Measurements from ENCODE around the gene EPHA6. TPM values are rescaled to one million over a fixed set of nuclear protein-coding genes. Genes with fewer than 3 reads are reported as not detected.

The EPHA6 gene
- total RNA-seq, 1 experiment from 2014 or later, result 0.61 TPM

DNA sequence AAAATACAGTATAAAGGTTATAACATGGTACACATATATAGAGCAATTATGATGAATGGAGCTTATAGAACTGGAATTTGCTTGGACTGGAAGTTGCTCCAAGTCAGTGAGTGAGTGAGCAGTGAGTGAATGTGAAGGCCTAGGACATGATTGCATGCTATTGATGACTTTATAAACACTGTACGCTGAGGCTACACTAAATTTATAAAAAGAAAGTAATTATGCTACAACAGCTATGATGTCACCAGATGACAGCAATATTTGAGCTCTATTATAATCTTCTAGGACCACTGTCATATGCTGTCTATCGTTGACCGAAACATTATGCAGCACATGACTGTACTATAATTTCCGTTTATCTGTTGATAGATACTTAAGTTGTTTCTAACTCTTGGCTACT, 463.3 kb downstream of the EPHA6 start:
- no peak overlapping the region for H3K27ac ChIP-seq (ENCODE audit: insufficient read length, low read depth, low read length)
- no peak overlapping the region for H2BK5ac ChIP-seq (ENCODE audit: insufficient read length, low read length)
- H3K4me1 Mint-ChIP-seq, result peaks cover 19 to 37% of the 10 kb centered on the region in 2 experiments
- no peak for DNase-seq
- no peaks in the 10 kb centered on the region for H4K20me1 ChIP-seq (ENCODE audit: control insufficient read depth, insufficient read depth, insufficient read length)
- H2AK5ac ChIP-seq (ENCODE audit: insufficient read length, low read length), result no peak overlapping the region
- H3K4me3 Mint-ChIP-seq, result no peak overlapping the region
- peaks cover 0 to 4% of the 10 kb centered on the region in 2 experiments; a peak in 2 of 5 replicates for H3K9me3 Mint-ChIP-seq
- no peaks in the 10 kb centered on the region for H3K9me3 ChIP-seq (ENCODE audit: control insufficient read depth, low read depth, low read length)
- H3K23me2 ChIP-seq (ENCODE audit: insufficient read length, low read depth, low read length, poor library complexity, severe bottlenecking), result no peaks in the 10 kb centered on the region
- H4K8ac ChIP-seq (replicated peaks; ENCODE audit: insufficient read length, low read depth, low read length), result no peak overlapping the region
- H3K9ac ChIP-seq (ENCODE audit: extremely low read depth, insufficient read length, low read length), result no peak overlapping the region
- peaks cover 0 to 8% (median 4%) of the 10 kb centered on the region in 3 experiments; a peak in 4 of 7 replicates for H3K36me3 Mint-ChIP-seq (ENCODE audit: insufficient read depth in 1 of 3, low read depth in 3 of 3)
- TF ChIP-seq, protein P1, sequence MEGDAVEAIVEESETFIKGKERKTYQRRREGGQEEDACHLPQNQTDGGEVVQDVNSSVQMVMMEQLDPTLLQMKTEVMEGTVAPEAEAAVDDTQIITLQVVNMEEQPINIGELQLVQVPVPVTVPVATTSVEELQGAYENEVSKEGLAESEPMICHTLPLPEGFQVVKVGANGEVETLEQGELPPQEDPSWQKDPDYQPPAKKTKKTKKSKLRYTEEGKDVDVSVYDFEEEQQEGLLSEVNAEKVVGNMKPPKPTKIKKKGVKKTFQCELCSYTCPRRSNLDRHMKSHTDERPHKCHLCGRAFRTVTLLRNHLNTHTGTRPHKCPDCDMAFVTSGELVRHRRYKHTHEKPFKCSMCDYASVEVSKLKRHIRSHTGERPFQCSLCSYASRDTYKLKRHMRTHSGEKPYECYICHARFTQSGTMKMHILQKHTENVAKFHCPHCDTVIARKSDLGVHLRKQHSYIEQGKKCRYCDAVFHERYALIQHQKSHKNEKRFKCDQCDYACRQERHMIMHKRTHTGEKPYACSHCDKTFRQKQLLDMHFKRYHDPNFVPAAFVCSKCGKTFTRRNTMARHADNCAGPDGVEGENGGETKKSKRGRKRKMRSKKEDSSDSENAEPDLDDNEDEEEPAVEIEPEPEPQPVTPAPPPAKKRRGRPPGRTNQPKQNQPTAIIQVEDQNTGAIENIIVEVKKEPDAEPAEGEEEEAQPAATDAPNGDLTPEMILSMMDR (conservative IDR thresholded peaks at IDR 0.05), result no peak
- no peak overlapping the region for H3K27ac Mint-ChIP-seq
- H2BK12ac ChIP-seq (ENCODE audit: insufficient read length, low read depth, low read length), result no peak overlapping the region
- H2AFZ ChIP-seq (ENCODE audit: low read length), result no peak overlapping the region
- no peak overlapping the region for H3K14ac ChIP-seq (ENCODE audit: insufficient read depth, low read length)
- no peak overlapping the region for H3K56ac ChIP-seq (ENCODE audit: insufficient read length, low read depth, low read length)
- no peak overlapping the region for H4K91ac ChIP-seq (ENCODE audit: insufficient read length, low read depth, low read length)
- no peak overlapping the region for H3K23ac ChIP-seq (ENCODE audit: insufficient read length, low read depth, low read length)
- H4K5ac ChIP-seq (ENCODE audit: insufficient read length, low read depth, low read length), result no peak overlapping the region
- no peak overlapping the region for H3T11ph ChIP-seq (ENCODE audit: low read length)
- no peak overlapping the region for H2BK20ac ChIP-seq (ENCODE audit: low read depth, low read length, poor library complexity, severe bottlenecking)
- H3K27me3 ChIP-seq (ENCODE audit: insufficient read depth, low read length), result no peaks in the 10 kb centered on the region
- no peaks in the 10 kb centered on the region for H3K79me2 ChIP-seq (ENCODE audit: insufficient read depth, low read length)
- no peaks in the 10 kb centered on the region for H3K27me3 Mint-ChIP-seq (ENCODE audit: low read depth)
- H3K4me1 ChIP-seq (ENCODE audit: insufficient read depth, low read length), result peaks cover 2% of the 10 kb centered on the region; the same call in 1 of the 2 replicates
- no peak overlapping the region for H3K18ac ChIP-seq (ENCODE audit: insufficient read length, low read depth, low read length)
- no CpG with 5 or more reads among the region's 4 CpGs for WGBS (ENCODE audit: extremely low coverage, insufficient read length, low lambda C conversion rate)
- H3K4me2 ChIP-seq (ENCODE audit: insufficient read depth, insufficient read length, low read length), result no peak overlapping the region
- H2BK120ac ChIP-seq (ENCODE audit: low read depth, low read length, poor library complexity, severe bottlenecking), result no peak overlapping the region
- no peak overlapping the region for H2BK15ac ChIP-seq (ENCODE audit: low read depth, low read length)
- no peaks in the 10 kb centered on the region for H3K79me1 ChIP-seq (ENCODE audit: insufficient read depth, low read depth, low read length, poor library complexity, severe bottlenecking)
- no peak overlapping the region for H3K4ac ChIP-seq (ENCODE audit: low read depth, low read length)
